ENCODE results near the gene NAB1. TPM values are rescaled to one million over a fixed set of nuclear protein-coding genes. Genes with fewer than 3 reads are reported as not detected.

Gene NAB1
- total RNA-seq, 1 donor from 2014 or later: 38.6 TPM

GRCh38 chr2:190677255-190677654, 28.4 kb downstream of the NAB1 start:
- TF ChIP-seq, protein P1, sequence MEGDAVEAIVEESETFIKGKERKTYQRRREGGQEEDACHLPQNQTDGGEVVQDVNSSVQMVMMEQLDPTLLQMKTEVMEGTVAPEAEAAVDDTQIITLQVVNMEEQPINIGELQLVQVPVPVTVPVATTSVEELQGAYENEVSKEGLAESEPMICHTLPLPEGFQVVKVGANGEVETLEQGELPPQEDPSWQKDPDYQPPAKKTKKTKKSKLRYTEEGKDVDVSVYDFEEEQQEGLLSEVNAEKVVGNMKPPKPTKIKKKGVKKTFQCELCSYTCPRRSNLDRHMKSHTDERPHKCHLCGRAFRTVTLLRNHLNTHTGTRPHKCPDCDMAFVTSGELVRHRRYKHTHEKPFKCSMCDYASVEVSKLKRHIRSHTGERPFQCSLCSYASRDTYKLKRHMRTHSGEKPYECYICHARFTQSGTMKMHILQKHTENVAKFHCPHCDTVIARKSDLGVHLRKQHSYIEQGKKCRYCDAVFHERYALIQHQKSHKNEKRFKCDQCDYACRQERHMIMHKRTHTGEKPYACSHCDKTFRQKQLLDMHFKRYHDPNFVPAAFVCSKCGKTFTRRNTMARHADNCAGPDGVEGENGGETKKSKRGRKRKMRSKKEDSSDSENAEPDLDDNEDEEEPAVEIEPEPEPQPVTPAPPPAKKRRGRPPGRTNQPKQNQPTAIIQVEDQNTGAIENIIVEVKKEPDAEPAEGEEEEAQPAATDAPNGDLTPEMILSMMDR (IDR thresholded peaks at IDR 0.05): no peak
- no peak for DNase-seq

DNA sequence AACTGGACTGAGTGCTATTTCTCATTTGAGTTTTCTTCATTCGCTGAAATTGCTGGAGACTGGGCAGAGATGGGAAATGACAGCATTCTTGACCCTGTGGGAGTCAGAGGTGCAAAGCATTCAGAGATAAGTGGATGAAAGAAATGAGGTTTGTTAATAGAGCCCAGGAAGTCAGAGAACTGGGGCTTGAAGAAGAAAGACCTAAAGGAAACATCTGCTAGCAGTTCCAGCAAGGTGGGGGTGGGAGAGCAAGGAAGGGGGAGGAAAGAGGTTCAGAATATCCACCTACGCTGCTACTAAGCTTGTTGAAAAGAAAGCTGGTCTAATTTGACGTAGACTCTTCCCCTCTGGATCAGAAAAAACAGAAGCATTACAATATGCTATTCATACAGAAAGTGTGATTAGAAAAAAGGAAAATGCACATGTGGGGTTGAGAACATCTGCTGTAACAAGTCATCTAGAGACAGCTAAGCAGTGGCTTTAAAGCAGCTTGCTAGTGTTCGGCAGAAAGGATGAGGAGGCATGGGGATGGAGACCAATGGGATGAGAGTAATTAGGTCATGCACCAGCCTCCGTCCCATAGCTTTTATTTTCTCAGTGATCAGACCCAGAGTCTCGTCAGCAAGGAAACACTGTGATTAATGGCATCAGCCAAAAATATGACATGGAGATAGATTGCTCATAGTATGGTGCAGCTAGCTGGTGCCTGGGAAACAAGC, 29.7 kb downstream of the NAB1 start:
- H3K4me3 ChIP-seq: no peak overlapping the region
- H3K27ac ChIP-seq: no peak overlapping the region
- no peak for ATAC-seq
- H3K27me3 ChIP-seq: no peaks in the 10 kb centered on the region
- H3K4me1 ChIP-seq: peaks cover 11% of the 10 kb centered on the region
- DNase-seq: no peak
- intact Hi-C loops (cut with DNase I): no loop called here
- H3K36me3 ChIP-seq: peaks cover 20% of the 10 kb centered on the region
- TF ChIP-seq, protein P1 (IDR thresholded peaks at IDR 0.05): no peak
- H3K9me3 ChIP-seq: no peaks in the 10 kb centered on the region

More at GRCh38 chr2:190677255-190677654, 28.4 kb downstream of the NAB1 start:
- no peak for ATAC-seq
- Histone ChIP-seq H3K9me3 (no peaks in the 10 kb centered on the region), H3K4me3 (no peak overlapping the region), H3K27ac (no peak overlapping the region), H3K27me3 (no peaks in the 10 kb centered on the region), H3K4me1 (peaks cover 11% of the 10 kb centered on the region), H3K36me3 (peaks cover 28% of the 10 kb centered on the region)
- intact Hi-C loops (cut with DNase I): no loop called here

GRCh38 chr2:190679391-190679790, 30.5 kb downstream of the NAB1 start:
- Histone ChIP-seq H3K27me3 (no peaks in the 10 kb centered on the region), H3K4me1 (peaks cover 11% of the 10 kb centered on the region), H3K9me3 (no peaks in the 10 kb centered on the region), H3K4me3 (no peak overlapping the region), H3K36me3 (peaks cover 16% of the 10 kb centered on the region), H3K27ac (no peak overlapping the region)
- ATAC-seq (no peak), DNase-seq (no peak)
- intact Hi-C loops (cut with DNase I): no loop called here
- TF ChIP-seq, protein P1 (IDR thresholded peaks at IDR 0.05): no peak

- no peaks in the 10 kb centered on the region for H3K27me3 ChIP-seq
- intact Hi-C loops (cut with DNase I): no loop called here
- ATAC-seq: peak; percentile 94
- no peak overlapping the region for H3K4me3 ChIP-seq
- H3K27ac ChIP-seq: no peak overlapping the region
- peaks cover 11% of the 10 kb centered on the region for H3K4me1 ChIP-seq
- TF ChIP-seq, protein P1 (IDR thresholded peaks at IDR 0.05): peak; percentile 57
- DNase-seq: peak; percentile 74
- H3K9me3 ChIP-seq: no peaks in the 10 kb centered on the region
- H3K36me3 ChIP-seq: peaks cover 15% of the 10 kb centered on the region
Observed at GRCh38 chr2:190679813-190680591, 31.1 kb downstream of the NAB1 start.

DNA sequence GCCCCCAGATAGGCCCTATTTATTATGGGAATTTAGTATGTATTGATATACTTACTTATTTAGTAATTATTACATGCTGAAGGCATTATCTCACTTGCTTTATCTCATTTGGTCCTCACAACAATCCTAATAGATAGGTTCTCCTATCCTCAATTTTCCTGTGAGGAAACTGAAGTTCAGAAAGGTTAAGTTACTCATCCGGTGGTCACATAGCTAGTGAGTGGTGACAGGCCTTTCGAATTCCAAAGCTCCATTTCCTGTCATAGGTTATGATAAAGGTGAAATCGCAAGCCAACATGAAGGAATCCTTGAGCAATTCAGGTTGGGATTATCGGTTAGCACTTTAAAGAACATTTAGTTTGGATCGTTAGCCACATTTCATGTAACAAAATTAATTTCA, 33.3 kb downstream of the NAB1 start:
- intact Hi-C loops (cut with DNase I): no loop called here
- Histone ChIP-seq H3K27ac (no peak overlapping the region), H3K4me1 (peaks cover 11% of the 10 kb centered on the region)

More for the DNA sequence above, 33.3 kb downstream of the NAB1 start:
- TF ChIP-seq, protein P1 (IDR thresholded peaks at IDR 0.05): no peak
- Histone ChIP-seq H3K4me3 (no peak overlapping the region), H3K27me3 (no peaks in the 10 kb centered on the region), H3K9me3 (no peaks in the 10 kb centered on the region), H3K36me3 (peaks cover 26% of the 10 kb centered on the region)
- DNase-seq (no peak), ATAC-seq (no peak)

All from upper lobe of right lung (tissue), 1 donor.